ENCODE measurements around the gene CTDSP1.

Gene CTDSP1

DNA sequence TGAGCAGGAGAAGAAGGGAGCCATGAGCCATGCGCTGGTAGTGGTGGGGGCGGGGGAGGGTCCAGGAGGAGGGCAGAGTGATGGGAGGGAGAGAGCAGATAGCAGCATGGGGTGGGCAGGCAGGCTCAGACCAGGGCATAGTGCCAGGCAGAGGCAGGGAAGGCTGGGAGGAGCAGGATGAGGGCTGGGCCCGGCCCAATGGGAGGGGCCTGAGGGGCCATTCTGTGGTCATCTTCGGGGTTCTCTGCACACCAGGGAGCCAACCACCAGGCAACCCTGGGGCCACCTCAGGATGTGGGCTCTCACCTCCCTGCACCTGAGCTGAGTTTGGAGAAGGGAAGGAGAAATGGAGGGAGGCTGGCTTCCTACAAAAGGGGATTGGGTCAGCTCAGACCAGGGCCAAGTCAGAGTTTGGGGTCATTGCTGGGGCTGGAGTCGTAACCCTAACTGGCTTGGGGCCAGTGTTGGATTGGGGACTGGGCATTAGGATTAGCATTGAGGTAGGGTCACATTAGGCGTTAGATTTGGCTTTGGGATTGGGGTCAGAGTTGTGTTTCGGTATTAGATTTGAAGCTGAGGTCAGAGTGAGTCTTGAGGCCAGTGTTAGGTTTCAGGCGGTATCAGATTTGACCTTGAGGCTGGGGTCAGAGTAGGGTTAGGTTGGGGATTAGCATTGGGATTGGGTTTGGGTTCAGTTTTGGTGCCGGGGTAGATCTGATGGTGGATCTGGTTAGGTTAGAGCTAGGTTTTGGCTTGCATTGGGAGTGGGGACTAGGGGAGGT is 30.4 kb downstream of the CTDSP1 start:
- H3K9me3 Mint-ChIP-seq = no peaks in the 10 kb centered on the region
- TF ChIP-seq, protein P1, sequence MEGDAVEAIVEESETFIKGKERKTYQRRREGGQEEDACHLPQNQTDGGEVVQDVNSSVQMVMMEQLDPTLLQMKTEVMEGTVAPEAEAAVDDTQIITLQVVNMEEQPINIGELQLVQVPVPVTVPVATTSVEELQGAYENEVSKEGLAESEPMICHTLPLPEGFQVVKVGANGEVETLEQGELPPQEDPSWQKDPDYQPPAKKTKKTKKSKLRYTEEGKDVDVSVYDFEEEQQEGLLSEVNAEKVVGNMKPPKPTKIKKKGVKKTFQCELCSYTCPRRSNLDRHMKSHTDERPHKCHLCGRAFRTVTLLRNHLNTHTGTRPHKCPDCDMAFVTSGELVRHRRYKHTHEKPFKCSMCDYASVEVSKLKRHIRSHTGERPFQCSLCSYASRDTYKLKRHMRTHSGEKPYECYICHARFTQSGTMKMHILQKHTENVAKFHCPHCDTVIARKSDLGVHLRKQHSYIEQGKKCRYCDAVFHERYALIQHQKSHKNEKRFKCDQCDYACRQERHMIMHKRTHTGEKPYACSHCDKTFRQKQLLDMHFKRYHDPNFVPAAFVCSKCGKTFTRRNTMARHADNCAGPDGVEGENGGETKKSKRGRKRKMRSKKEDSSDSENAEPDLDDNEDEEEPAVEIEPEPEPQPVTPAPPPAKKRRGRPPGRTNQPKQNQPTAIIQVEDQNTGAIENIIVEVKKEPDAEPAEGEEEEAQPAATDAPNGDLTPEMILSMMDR (IDR thresholded peaks at IDR 0.05; ENCODE audit: unreplicated experiment in 3 of 3) = no peak

DNA sequence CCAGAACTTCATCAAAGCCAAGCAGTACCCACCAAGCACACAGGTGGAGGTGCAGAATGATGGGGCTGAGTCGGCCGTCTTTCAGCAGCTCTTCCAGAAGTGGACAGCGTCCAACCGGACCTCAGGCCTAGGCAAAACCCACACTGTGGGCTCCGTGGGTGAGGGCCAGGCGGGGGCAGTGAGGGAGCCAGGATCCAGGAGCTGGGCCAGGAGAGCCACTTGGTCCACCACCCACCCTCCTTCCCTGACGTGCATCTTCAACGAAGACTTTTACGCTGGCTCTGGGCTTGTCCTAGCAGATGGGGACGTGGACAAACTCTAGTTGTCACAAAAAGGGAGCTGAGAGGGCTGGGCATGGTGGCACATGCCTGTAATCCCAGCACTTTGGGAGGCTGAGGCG is 31.1 kb downstream of the CTDSP1 start:
- H3K36me3 Mint-ChIP-seq (ENCODE audit: low read depth) = no peaks in the 10 kb centered on the region
- H3K9me3 Mint-ChIP-seq = no peaks in the 10 kb centered on the region
- no peaks in the 10 kb centered on the region for H3K4me1 Mint-ChIP-seq
- H3K4me3 Mint-ChIP-seq = no peak overlapping the region
- TF ChIP-seq, protein P1 (IDR thresholded peaks at IDR 0.05; ENCODE audit: unreplicated experiment in 3 of 3) = no peak
- H3K27me3 Mint-ChIP-seq (ENCODE audit: low read depth) = peaks cover 6% of the 10 kb centered on the region
- no peak overlapping the region for H3K27ac Mint-ChIP-seq

More for the DNA sequence above, 30.4 kb downstream of the CTDSP1 start:
- Mint-ChIP-seq H3K36me3 (ENCODE audit: low read depth) (no peaks in the 10 kb centered on the region), H3K27me3 (ENCODE audit: low read depth) (peaks cover 6% of the 10 kb centered on the region), H3K4me1 (no peaks in the 10 kb centered on the region), H3K27ac (no peak overlapping the region), H3K4me3 (no peak overlapping the region)

DNA sequence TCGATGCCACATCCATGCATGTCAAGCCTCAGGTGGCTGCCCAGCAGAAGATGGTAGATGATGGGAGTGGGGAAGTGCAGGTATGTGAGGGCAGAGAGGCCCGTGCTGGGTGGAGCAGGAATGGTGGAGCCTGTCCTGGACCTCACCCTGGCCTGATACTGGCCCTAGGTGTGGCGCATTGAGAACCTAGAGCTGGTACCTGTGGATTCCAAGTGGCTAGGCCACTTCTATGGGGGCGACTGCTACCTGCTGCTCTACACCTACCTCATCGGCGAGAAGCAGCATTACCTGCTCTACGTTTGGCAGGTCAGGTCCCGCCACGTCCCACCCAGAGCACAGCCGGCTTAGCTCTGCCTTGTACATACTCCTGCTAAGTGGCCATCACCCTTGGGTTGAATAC is 32.2 kb downstream of the CTDSP1 start:
- Mint-ChIP-seq H3K4me1 (no peaks in the 10 kb centered on the region), H3K36me3 (ENCODE audit: low read depth) (no peaks in the 10 kb centered on the region), H3K4me3 (no peak overlapping the region), H3K9me3 (no peaks in the 10 kb centered on the region), H3K27me3 (ENCODE audit: low read depth) (peaks cover 6% of the 10 kb centered on the region), H3K27ac (no peak overlapping the region)
- TF ChIP-seq, protein P1 (IDR thresholded peaks at IDR 0.05; ENCODE audit: unreplicated experiment in 3 of 3) = no peak

DNA sequence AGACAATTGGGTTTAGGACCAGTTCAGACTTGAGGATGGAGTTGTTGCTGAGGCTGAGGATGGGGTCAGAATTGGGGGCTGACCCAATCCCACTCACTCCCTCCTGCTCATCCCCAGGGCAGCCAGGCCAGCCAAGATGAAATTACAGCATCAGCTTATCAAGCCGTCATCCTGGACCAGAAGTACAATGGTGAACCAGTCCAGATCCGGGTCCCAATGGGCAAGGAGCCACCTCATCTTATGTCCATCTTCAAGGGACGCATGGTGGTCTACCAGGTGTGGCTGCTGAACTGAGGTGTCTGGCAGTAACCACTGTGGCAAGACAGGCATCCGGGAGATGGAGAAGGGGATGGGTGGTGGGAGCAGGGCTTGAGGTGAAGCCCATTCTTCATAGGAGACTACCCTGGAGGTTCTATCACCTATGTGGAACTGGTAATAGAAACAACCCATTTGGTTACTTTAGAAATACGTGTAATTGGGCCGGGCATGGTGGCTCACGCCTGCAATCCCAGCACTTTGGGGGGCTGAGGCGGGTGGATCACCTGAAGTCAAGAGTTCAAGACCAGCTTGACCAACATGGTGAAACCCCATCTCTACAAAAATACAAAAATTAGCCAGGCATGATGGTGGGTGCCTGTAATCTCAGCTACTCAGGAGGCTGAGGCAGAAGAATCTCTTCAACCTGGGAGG is 33.2 kb downstream of the CTDSP1 start:
- Mint-ChIP-seq H3K27ac (no peak overlapping the region), H3K4me3 (no peak overlapping the region), H3K4me1 (no peaks in the 10 kb centered on the region), H3K36me3 (ENCODE audit: low read depth) (no peaks in the 10 kb centered on the region), H3K9me3 (no peaks in the 10 kb centered on the region), H3K27me3 (ENCODE audit: low read depth) (peaks cover 6% of the 10 kb centered on the region)
- TF ChIP-seq, protein P1 (IDR thresholded peaks at IDR 0.05; ENCODE audit: unreplicated experiment in 3 of 3) = no peak

DNA sequence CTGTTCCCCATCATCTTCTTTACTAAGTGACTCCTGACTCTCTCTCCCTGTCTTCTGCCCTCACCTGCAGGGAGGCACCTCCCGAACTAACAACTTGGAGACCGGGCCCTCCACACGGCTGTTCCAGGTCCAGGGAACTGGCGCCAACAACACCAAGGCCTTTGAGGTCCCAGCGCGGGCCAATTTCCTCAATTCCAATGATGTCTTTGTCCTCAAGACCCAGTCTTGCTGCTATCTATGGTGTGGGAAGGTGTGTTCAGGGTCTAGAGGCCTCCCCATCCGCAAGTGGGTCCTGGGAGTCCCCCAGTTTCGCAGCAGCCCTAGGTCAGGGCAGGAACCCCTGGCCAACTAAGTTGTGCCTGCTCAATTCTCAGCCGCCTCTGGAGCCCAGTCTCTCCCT is 34.8 kb downstream of the CTDSP1 start:
- H3K36me3 Mint-ChIP-seq (ENCODE audit: low read depth) = no peaks in the 10 kb centered on the region
- no peaks in the 10 kb centered on the region for H3K4me1 Mint-ChIP-seq
- peaks cover 6% of the 10 kb centered on the region for H3K27me3 Mint-ChIP-seq (ENCODE audit: low read depth)
- TF ChIP-seq, protein P1 (IDR thresholded peaks at IDR 0.05; ENCODE audit: unreplicated experiment in 3 of 3) = no peak
- no peak overlapping the region for H3K4me3 Mint-ChIP-seq
- no peaks in the 10 kb centered on the region for H3K9me3 Mint-ChIP-seq
- no peak overlapping the region for H3K27ac Mint-ChIP-seq
